ENCODE data around the gene NUP58.

DNA sequence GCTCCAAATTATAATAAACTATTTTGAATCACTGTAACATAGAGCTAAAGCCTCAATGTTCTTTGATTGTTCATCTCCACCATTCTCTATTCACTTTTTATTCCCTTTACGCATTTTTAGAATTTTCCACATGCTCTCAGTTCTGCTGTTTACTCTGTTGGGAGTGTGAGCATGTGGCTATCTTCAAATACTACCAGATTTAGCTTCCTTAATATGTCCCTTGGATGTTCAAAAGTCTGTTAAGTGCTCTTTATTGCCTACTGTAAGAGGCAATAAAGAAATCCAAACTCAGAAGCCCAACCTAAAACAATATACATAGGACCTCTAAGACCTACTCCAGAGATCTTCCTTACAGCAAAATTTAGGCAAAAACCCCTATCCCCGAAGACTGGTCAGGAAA lies 48.7 kb upstream of the NUP58 start:
- TF ChIP-seq BRCA1 (IDR thresholded peaks at IDR 0.05; ENCODE audit: low read depth, low read length) (no peak), POLR2A (IDR thresholded peaks at IDR 0.05; ENCODE audit: low read depth, low read length) (no peak), NR2F1 (conservative IDR thresholded peaks at IDR 0.05) (no peak), RELA (IDR thresholded peaks at IDR 0.05; ENCODE audit: borderline replicate concordance, partially characterized antibody) (no peak), GABPA (IDR thresholded peaks at IDR 0.05; ENCODE audit: low read depth) (no peak)
- TF ChIP-seq, protein P1, sequence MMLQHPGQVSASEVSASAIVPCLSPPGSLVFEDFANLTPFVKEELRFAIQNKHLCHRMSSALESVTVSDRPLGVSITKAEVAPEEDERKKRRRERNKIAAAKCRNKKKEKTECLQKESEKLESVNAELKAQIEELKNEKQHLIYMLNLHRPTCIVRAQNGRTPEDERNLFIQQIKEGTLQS (IDR thresholded peaks at IDR 0.05; ENCODE audit: borderline replicate concordance, extremely low read depth, low read depth, low read length): no peak

Measured in GM12878 (cell line).